NCI-H524 (cell line): Measurements from ENCODE around the gene NSUN4.

ENCODE experiments used
- DNase-seq, 2 experiments: peaks; one replicate each; lab custom pipeline; 2025; lab: John Stamatoyannopoulos, UW

NSUN4 gene

GRCh38 chr1:46406881-46407608 is 66.4 kb downstream of the NSUN4 start:
- DNase-seq = no peak

GRCh38 chr1:46407636-46408035 is 67.0 kb downstream of the NSUN4 start:
- DNase-seq = no peak

- no peak for DNase-seq
Measured at GRCh38 chr1:46408356-46409062, 67.9 kb downstream of the NSUN4 start.

- DNase-seq = no peak
Measured at GRCh38 chr1:46409063-46409372, 68.4 kb downstream of the NSUN4 start.

GRCh38 chr1:46410156-46411009 is 69.8 kb downstream of the NSUN4 start:
- no peak for DNase-seq

- DNase-seq = no peak
Measured at GRCh38 chr1:46411010-46411405, 70.4 kb downstream of the NSUN4 start.
